Neuronal stem cell (in vitro differentiated cells): Measurements from ENCODE around the gene ADAM12.
"Not testable (repeated sequence)": the region's sequence is repeated elsewhere in the genome, so short reads cannot be mapped to it uniquely, and the experiment has no call there.

Experiments
- DNase-seq: peaks from one replicate; pipeline ENCODE4 v3.0.0-alpha.2; 2013; ENCODE audit warnings: low spot score
- H2AFZ ChIP-seq: one replicate; pipeline ENCODE4 v1.6.1; 2013; ENCODE audit warnings: mild to moderate bottlenecking, low read length, inconsistent platforms
- H2AK5ac ChIP-seq: 2 replicates; pipeline ENCODE4 v1.6.1; 2013; ENCODE audit warnings: low read depth, mild to moderate bottlenecking, inconsistent platforms, low read length, moderate library complexity, mixed read lengths
- H2BK120ac ChIP-seq: 2 replicates; pipeline ENCODE4 v1.6.1; 2013; ENCODE audit warnings: low read depth, mild to moderate bottlenecking, inconsistent platforms, low read length, moderate library complexity, mixed read lengths
- H2BK12ac ChIP-seq: one replicate; pipeline ENCODE4 v1.6.1; 2013; ENCODE audit warnings: low read length, inconsistent platforms
- H2BK15ac ChIP-seq: 2 replicates; pipeline ENCODE4 v1.6.1; 2013; ENCODE audit warnings: mild to moderate bottlenecking, low read length, inconsistent platforms, mixed read lengths
- H2BK5ac ChIP-seq: one replicate; pipeline ENCODE4 v1.6.1; 2013; ENCODE audit warnings: inconsistent platforms, mild to moderate bottlenecking, low read length, moderate library complexity
- H3K14ac ChIP-seq: one replicate; pipeline ENCODE4 v1.6.1; 2013; ENCODE audit warnings: low read length, inconsistent platforms
- H3K18ac ChIP-seq: 2 replicates; pipeline ENCODE4 v1.6.1; 2013; ENCODE audit warnings: low read length, inconsistent platforms
- H3K23ac ChIP-seq: 2 replicates; pipeline ENCODE4 v1.6.1; 2013; ENCODE audit warnings: low read depth, mild to moderate bottlenecking, mixed read lengths, low read length, inconsistent platforms; ENCODE audit not compliant: poor library complexity
- H3K27ac ChIP-seq: replicated peaks from 3 replicates; pipeline ENCODE4 v1.5.1; 2013; ENCODE audit warnings: low read length, inconsistent platforms
- H3K27me3 ChIP-seq, 3 experiments: 2 replicates each; pipeline ENCODE4 v1.6.1; 2013; ENCODE audit warnings: low read length in 3 of 3, mild to moderate bottlenecking in 2 of 3, inconsistent platforms in 1 of 3, low read depth in 1 of 3, mixed read lengths in 1 of 3, moderate library complexity in 1 of 3; ENCODE audit not compliant: control insufficient read depth in 3 of 3, insufficient read depth in 3 of 3
- H3K36me3 ChIP-seq, 2 donors: replicated peaks in 1 of 2; 2 replicates each; pipeline ENCODE4 v1.6.1; 2013; ENCODE audit warnings: low read length in 2 of 2; ENCODE audit not compliant: control insufficient read depth in 2 of 2, insufficient read depth in 2 of 2
- H3K4ac ChIP-seq: 2 replicates; pipeline ENCODE4 v1.6.1; 2013; ENCODE audit warnings: inconsistent platforms, mild to moderate bottlenecking, low read length, moderate library complexity
- H3K4me1 ChIP-seq, 2 donors: 1 replicate in 1 of 2; 2 replicates in 1 of 2; pipeline ENCODE4 v1.6.1; 2013; ENCODE audit warnings: low read length in 2 of 2, low read depth in 1 of 2; ENCODE audit not compliant: control insufficient read depth in 2 of 2, insufficient read depth in 1 of 2
- H3K4me2 ChIP-seq: one replicate; pipeline ENCODE4 v1.6.1; 2013; ENCODE audit warnings: mild to moderate bottlenecking, low read length, inconsistent platforms; ENCODE audit not compliant: insufficient read depth, poor library complexity, severe bottlenecking
- H3K4me3 ChIP-seq, 2 donors: 2 replicates each; pipeline ENCODE4 v1.5.1; 2013; ENCODE audit warnings: low read length in 2 of 2, mild to moderate bottlenecking in 2 of 2, inconsistent platforms in 1 of 2, moderate library complexity in 1 of 2
- H3K79me1 ChIP-seq: one replicate; pipeline ENCODE4 v1.6.1; 2013; ENCODE audit warnings: low read depth, mild to moderate bottlenecking, inconsistent platforms, low read length, moderate library complexity
- H3K9ac ChIP-seq: one replicate; pipeline ENCODE4 v1.6.1; 2013; ENCODE audit warnings: mild to moderate bottlenecking, low read depth, low read length, inconsistent platforms; ENCODE audit not compliant: poor library complexity
- H3K9me3 ChIP-seq, 2 donors: replicated peaks in 1 of 2; 2 replicates each; pipeline versions ENCODE3 to v1.6.1; 2013; ENCODE audit warnings: low read length in 2 of 2, mild to moderate bottlenecking in 2 of 2, inconsistent platforms in 1 of 2, low read depth in 1 of 2, mixed read lengths in 1 of 2, moderate library complexity in 1 of 2; ENCODE audit not compliant: control insufficient read depth in 2 of 2, insufficient read depth in 1 of 2
- H4K8ac ChIP-seq: one replicate; pipeline ENCODE4 v1.6.1; 2013; ENCODE audit warnings: low read depth, mild to moderate bottlenecking, inconsistent platforms, low read length, moderate library complexity
- H4K91ac ChIP-seq: one replicate; pipeline ENCODE4 v1.6.1; 2013; ENCODE audit warnings: low read length, low read depth, mild to moderate bottlenecking, inconsistent platforms; ENCODE audit not compliant: poor library complexity
- WGBS, 2 donors: extraction: QIAGEN DNeasy Blood & Tissue Kit; methylation state at CpG; one replicate each; pipeline ENCODE4 v1.1.7; 2013; ENCODE audit warnings: missing lambda C conversion rate in 2 of 2, mixed read lengths in 1 of 2; ENCODE audit not compliant: insufficient read length in 2 of 2, insufficient replicate concordance in 1 of 2; ENCODE audit errors: extremely low coverage in 2 of 2; 5-methylcytosine and 5-hydroxymethylcytosine counted together

ADAM12 gene

DNA sequence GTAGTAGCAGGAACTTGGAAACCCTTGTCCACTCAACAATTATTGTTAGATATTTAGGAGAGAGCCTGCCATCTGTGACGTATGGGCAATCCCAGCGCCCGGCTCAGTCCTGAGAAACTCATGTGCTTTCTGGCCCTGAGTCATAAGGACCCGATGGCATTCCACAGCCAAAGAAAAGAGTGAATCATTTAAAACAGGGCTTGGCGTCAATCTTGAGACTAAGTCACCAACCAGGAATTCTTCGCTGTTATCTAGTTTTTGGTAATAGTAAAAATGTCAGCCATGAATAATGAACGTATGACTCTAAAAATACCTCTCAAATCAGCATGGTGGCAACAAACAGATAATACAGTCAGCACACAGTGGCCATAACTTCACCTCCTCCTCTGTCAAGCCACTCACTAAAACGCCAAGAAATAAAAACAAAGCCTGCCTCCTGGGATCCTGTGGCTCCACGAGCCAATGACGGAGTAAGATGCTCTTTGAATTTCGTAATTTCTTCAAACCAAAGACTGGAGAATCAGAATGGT, 140.8 kb downstream of the ADAM12 start:
- Histone ChIP-seq H3K4me2 (no peak overlapping the region), H3K4ac (no peak overlapping the region), H2BK5ac (no peak overlapping the region), H3K9me3 (peaks cover 0 to 7% of the 10 kb centered on the region in 2 donors), H2BK15ac (no peak overlapping the region), H3K36me3 (no peaks in the 10 kb centered on the region), H2BK120ac (no peak overlapping the region), H3K27me3 (no peaks in the 10 kb centered on the region), H3K27ac (no peak overlapping the region), H4K91ac (no peak overlapping the region), H4K8ac (no peak overlapping the region), H3K23ac (no peak overlapping the region), H3K14ac (no peak overlapping the region), H3K4me1 (no peaks in the 10 kb centered on the region), H3K4me3 (no peak overlapping the region), H2AK5ac (no peak overlapping the region), H2BK12ac (no peak overlapping the region), H3K9ac (no peak overlapping the region), H3K18ac (no peak overlapping the region), H2AFZ (no peak overlapping the region), H3K79me1 (no peaks in the 10 kb centered on the region)
- DNase-seq: no peak
- WGBS, 2 donors: no CpG with 5 or more reads among the region's 11 CpGs

DNA sequence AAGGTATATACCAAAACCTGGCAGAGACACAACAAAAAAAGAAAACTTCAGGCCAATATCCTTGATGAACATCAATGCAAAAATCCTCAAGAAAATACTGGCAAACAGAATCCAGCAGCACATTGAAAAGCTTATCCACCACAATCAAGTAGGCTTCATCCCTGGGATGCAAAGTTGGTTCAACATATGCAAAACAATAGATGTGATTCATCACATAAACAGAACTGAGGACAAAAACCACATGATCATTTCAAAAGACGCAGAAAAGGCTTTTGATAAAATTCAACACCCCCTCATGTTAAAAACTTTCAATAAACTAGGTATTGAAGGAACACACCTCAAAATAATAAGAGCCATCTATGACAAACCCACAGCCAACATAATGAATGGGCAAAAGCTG, 141.9 kb downstream of the ADAM12 start:
- H2BK120ac ChIP-seq, H3K4me3 ChIP-seq, H3K4ac ChIP-seq, H3K27ac ChIP-seq, H2BK12ac ChIP-seq, H2AK5ac ChIP-seq, H2AFZ ChIP-seq, H3K36me3 ChIP-seq, H3K79me1 ChIP-seq, H3K9me3 ChIP-seq, H3K4me2 ChIP-seq, H4K91ac ChIP-seq, H3K18ac ChIP-seq, H2BK5ac ChIP-seq, H3K14ac ChIP-seq, H3K4me1 ChIP-seq, H2BK15ac ChIP-seq, H3K9ac ChIP-seq, H3K27me3 ChIP-seq, H4K8ac ChIP-seq, H3K23ac ChIP-seq, DNase-seq: not testable (repeated sequence)
- no CpG with 5 or more reads among the region's 1 CpG for WGBS, 2 donors

DNA sequence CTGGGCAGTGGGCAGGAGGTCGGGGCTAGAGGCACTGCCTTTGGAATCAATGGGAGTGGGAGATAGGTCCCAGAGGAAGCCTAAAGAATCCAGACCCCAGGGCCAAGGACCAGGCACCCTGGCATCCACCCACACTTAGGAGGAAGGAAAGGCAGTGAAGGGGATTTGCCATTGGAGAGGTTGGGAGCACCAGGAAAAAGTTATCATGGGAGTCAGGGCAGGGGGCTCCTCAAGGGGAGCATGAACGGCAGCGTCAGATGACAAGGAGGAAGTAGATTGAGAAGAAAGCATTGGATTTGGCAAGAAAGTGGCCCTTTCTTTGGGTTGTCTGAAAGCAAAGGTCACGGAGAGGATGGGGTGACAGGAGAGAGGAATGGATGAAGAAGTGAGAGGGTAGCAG, 142.8 kb downstream of the ADAM12 start:
- H3K4me2 ChIP-seq: no peak overlapping the region
- peaks cover under 1 to 4% of the 10 kb centered on the region in 2 donors for H3K4me1 ChIP-seq
- H3K23ac ChIP-seq: no peak overlapping the region
- WGBS, 2 donors: no CpG with 5 or more reads among the region's 4 CpGs
- no peak overlapping the region for H2BK15ac ChIP-seq
- no peak overlapping the region for H3K4ac ChIP-seq
- H3K79me1 ChIP-seq: no peaks in the 10 kb centered on the region
- no peak overlapping the region for H2BK12ac ChIP-seq
- H3K4me3 ChIP-seq: no peak overlapping the region
- no peak overlapping the region for H3K18ac ChIP-seq
- no peaks in the 10 kb centered on the region for H3K27me3 ChIP-seq
- H2AK5ac ChIP-seq: no peak overlapping the region
- no peaks in the 10 kb centered on the region for H3K9me3 ChIP-seq
- H3K14ac ChIP-seq: no peak overlapping the region
- H3K9ac ChIP-seq: no peak overlapping the region
- no peak overlapping the region for H2AFZ ChIP-seq
- no peak overlapping the region for H2BK5ac ChIP-seq
- H4K91ac ChIP-seq: no peak overlapping the region
- no peak overlapping the region for H3K27ac ChIP-seq
- H3K36me3 ChIP-seq: no peaks in the 10 kb centered on the region
- DNase-seq: no peak
- H4K8ac ChIP-seq: no peak overlapping the region
- no peak overlapping the region for H2BK120ac ChIP-seq

GRCh38 chr10:126243971-126244370, 144.3 kb downstream of the ADAM12 start:
- no peak overlapping the region for H2AFZ ChIP-seq
- peaks cover 7 to 12% of the 10 kb centered on the region in 2 donors for H3K4me1 ChIP-seq
- H3K18ac ChIP-seq: no peak overlapping the region
- H3K14ac ChIP-seq: no peak overlapping the region
- no peak overlapping the region for H4K8ac ChIP-seq
- H2AK5ac ChIP-seq: no peak overlapping the region
- no peak overlapping the region for H2BK15ac ChIP-seq
- H4K91ac ChIP-seq: no peak overlapping the region
- no peak overlapping the region for H2BK12ac ChIP-seq
- no peak overlapping the region for H3K4me2 ChIP-seq
- no peak overlapping the region for H2BK120ac ChIP-seq
- no peak overlapping the region for H2BK5ac ChIP-seq
- H3K23ac ChIP-seq: no peak overlapping the region
- no peak overlapping the region for H3K27ac ChIP-seq
- H3K9ac ChIP-seq: no peak overlapping the region
- H3K4ac ChIP-seq: no peak overlapping the region
- no peaks in the 10 kb centered on the region for H3K27me3 ChIP-seq
- no CpG with 5 or more reads among the region's 5 CpGs for WGBS, 2 donors
- no peak for DNase-seq
- no peaks in the 10 kb centered on the region for H3K9me3 ChIP-seq
- no peaks in the 10 kb centered on the region for H3K36me3 ChIP-seq
- H3K4me3 ChIP-seq: no peak overlapping the region
- no peaks in the 10 kb centered on the region for H3K79me1 ChIP-seq
